Vagina (tissue), 2 donors: ENCODE results near the gene VWA5A. TPM values are rescaled to one million over a fixed set of nuclear protein-coding genes. Genes with fewer than 3 reads are reported as not detected.
A peak's percentile ranks its signal among the peaks of the same experiment; 100 is the strongest.

Experiments
- DNase-seq, 2 donors: peaks; one replicate each; pipeline ENCODE4 v3.0.0-alpha.2; 2017; ENCODE audit errors: extremely low spot score in 2 of 2
- H3K27ac ChIP-seq: fragments of 200-600 bp; sonication (generic); one replicate; pipeline ENCODE4 v1.5.1; 2019
- H3K27me3 ChIP-seq: fragments of 200-600 bp; sonication (generic); one replicate; pipeline ENCODE4 v1.5.1; 2019
- H3K36me3 ChIP-seq, 2 donors: fragments of 200-600 bp; sonication (generic); one replicate each; pipeline ENCODE4 v1.5.1; 2017 to 2019
- H3K4me1 ChIP-seq: fragments of 200-600 bp; sonication (generic); one replicate; pipeline ENCODE4 v1.5.1; 2019
- H3K4me3 ChIP-seq, 2 donors: fragments of 200-600 bp; sonication (generic); 1 replicate in 1 of 2; 2 replicates in 1 of 2; pipeline ENCODE4 v1.5.1; 2016 to 2019
- H3K9me3 ChIP-seq: fragments of 200-600 bp; sonication (generic); one replicate; pipeline ENCODE4 v1.5.1; 2019
- POLR2A ChIP-seq, 2 donors: fragments of 450-650 bp; IDR thresholded peaks; one replicate each; pipeline ENCODE4 v1.6.1; 2017; ENCODE audit warnings: antibody characterized with exemption in 2 of 2, mild to moderate bottlenecking in 2 of 2, moderate library complexity in 2 of 2
- POLR2AphosphoS5 ChIP-seq, 2 donors: sonication (generic); formaldehyde crosslinking; IDR thresholded peaks; one replicate each; pipeline ENCODE4 v1.9.0; 2017; ENCODE audit warnings: antibody characterized with exemption in 2 of 2, mild to moderate bottlenecking in 2 of 2, low read depth in 1 of 2; ENCODE audit not compliant: insufficient read depth in 1 of 2
- intact Hi-C: fragments of 100-400 bp; cut with DNase I; formaldehyde crosslinking; loops from one replicate; pipeline ENCODE4 v1.15.1; 2023
- total RNA-seq: library from RNA; depleted of rRNA; stranded (reverse); fragments of >200 nt; gene quantifications from one replicate; pipeline ENCODE4 v1.2.3, GENCODE V29; 2016
- TF ChIP-seq, protein P1 (sequence below), 3 experiments: fragments of 450-650 bp in 2 of 3; fragments of 200-600 bp in 1 of 3; sonication (generic) in 1 of 3; IDR thresholded peaks; one replicate each; pipeline ENCODE4 v1.5.1; 2017 to 2019; ENCODE audit warnings: antibody characterized with exemption in 3 of 3, mild to moderate bottlenecking in 2 of 3, moderate library complexity in 2 of 3

The VWA5A gene, protein sequence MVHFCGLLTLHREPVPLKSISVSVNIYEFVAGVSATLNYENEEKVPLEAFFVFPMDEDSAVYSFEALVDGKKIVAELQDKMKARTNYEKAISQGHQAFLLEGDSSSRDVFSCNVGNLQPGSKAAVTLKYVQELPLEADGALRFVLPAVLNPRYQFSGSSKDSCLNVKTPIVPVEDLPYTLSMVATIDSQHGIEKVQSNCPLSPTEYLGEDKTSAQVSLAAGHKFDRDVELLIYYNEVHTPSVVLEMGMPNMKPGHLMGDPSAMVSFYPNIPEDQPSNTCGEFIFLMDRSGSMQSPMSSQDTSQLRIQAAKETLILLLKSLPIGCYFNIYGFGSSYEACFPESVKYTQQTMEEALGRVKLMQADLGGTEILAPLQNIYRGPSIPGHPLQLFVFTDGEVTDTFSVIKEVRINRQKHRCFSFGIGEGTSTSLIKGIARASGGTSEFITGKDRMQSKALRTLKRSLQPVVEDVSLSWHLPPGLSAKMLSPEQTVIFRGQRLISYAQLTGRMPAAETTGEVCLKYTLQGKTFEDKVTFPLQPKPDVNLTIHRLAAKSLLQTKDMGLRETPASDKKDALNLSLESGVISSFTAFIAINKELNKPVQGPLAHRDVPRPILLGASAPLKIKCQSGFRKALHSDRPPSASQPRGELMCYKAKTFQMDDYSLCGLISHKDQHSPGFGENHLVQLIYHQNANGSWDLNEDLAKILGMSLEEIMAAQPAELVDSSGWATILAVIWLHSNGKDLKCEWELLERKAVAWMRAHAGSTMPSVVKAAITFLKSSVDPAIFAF
- total RNA-seq: 17.9 TPM

DNA sequence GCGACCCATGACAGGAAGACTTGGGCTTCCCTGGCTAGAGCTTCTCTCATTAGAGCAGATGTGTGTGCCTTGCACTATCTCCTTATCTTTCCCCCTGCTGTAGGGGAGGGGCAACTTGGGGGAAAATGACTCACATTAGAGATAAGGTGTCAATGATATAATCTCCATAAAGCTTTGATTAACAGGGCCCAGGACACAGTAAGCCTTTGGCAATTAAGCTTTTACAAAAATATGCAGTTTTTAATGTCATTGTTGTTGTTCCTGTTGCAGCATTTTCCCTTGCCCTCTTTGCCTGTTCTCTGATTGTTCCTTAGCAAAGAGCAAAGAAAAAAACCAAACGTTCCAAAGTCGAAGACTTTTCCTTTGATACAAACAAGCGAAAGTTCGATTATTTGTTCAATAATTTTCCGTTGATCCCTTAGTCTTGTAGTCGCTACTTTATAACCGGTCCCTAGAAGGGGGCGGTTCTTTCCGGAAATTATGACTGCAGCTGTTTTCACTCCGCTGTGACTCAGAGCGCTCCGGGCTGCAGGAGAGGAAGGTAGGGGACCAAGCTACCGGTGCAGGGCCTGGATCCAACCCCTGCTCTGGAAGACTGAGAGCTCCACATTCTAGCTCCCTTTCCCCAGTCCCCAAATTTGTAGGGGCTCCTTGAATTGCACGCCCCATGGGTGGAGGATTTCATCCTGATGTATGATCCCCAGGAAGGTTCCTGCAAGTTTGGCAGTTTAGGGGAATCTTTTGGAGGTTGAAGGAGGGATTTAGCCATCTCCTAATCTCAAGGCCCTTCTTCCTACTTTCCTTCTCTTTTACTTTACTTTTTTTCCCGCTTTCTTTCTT is at the start of gene VWA5A:
TSS of gene VWA5A (plus strand) at position 509 of the 840 bp plus-strand sequence. CDS start 2,062 bp downstream, outside the sequence.
- H3K27ac ChIP-seq: peak within 1 kb of the TSS; percentile 0
- peaks cover 0 to 12% of the 10 kb centered on the region in 2 donors for H3K36me3 ChIP-seq
- TF ChIP-seq POLR2AphosphoS5 (IDR thresholded peaks at IDR 0.05; ENCODE audit: insufficient read depth in 1 of 2, low read depth in 1 of 2): peak; percentile 31 to 61
- TF ChIP-seq, protein P1, sequence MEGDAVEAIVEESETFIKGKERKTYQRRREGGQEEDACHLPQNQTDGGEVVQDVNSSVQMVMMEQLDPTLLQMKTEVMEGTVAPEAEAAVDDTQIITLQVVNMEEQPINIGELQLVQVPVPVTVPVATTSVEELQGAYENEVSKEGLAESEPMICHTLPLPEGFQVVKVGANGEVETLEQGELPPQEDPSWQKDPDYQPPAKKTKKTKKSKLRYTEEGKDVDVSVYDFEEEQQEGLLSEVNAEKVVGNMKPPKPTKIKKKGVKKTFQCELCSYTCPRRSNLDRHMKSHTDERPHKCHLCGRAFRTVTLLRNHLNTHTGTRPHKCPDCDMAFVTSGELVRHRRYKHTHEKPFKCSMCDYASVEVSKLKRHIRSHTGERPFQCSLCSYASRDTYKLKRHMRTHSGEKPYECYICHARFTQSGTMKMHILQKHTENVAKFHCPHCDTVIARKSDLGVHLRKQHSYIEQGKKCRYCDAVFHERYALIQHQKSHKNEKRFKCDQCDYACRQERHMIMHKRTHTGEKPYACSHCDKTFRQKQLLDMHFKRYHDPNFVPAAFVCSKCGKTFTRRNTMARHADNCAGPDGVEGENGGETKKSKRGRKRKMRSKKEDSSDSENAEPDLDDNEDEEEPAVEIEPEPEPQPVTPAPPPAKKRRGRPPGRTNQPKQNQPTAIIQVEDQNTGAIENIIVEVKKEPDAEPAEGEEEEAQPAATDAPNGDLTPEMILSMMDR (IDR thresholded peaks at IDR 0.05): no peak
- TF ChIP-seq POLR2A (IDR thresholded peaks at IDR 0.05): peak in 1 of 2 donors; percentile 41
- no peaks in the 10 kb centered on the region for H3K27me3 ChIP-seq
- H3K4me1 ChIP-seq: peaks cover 19% of the 10 kb centered on the region
- no peaks in the 10 kb centered on the region for H3K9me3 ChIP-seq
- no peak for DNase-seq
- H3K4me3 ChIP-seq: peak within 1 kb of the TSS; percentile 56
- intact Hi-C loops: no loop called here

DNA sequence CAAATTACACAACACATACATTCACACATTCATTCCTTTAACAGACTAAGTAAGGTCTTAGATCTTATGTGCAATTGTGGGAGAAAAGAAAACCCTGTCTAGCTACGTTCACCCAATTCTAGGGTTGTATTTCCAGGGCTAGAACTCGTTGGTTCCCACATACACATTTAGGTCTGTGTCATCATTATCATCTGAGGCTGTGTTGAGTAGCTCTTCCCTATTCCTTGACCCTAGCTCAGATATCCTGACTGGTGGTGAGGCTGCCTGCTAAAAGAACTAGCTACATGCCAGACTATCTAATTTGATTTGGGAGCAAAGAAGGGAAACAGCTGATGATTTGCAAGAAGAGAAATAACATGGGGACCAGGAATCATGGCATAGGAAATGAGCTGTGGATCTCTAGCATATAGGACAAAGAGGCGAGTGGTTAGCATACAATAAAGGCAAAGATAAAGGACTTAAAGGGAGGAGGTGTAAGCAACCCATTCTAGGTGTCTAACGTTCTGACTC is 46.6 kb upstream of the VWA5A start:
- H3K4me3 ChIP-seq: no peak overlapping the region
- intact Hi-C loops: no loop called here
- H3K36me3 ChIP-seq: no peaks in the 10 kb centered on the region
- H3K27me3 ChIP-seq: peaks cover 3% of the 10 kb centered on the region
- no peaks in the 10 kb centered on the region for H3K4me1 ChIP-seq
- H3K27ac ChIP-seq: no peak overlapping the region
- H3K9me3 ChIP-seq: no peaks in the 10 kb centered on the region
- TF ChIP-seq, protein P1 (IDR thresholded peaks at IDR 0.05): no peak
- no peak for TF ChIP-seq POLR2A (IDR thresholded peaks at IDR 0.05)
- no peak for DNase-seq

DNA sequence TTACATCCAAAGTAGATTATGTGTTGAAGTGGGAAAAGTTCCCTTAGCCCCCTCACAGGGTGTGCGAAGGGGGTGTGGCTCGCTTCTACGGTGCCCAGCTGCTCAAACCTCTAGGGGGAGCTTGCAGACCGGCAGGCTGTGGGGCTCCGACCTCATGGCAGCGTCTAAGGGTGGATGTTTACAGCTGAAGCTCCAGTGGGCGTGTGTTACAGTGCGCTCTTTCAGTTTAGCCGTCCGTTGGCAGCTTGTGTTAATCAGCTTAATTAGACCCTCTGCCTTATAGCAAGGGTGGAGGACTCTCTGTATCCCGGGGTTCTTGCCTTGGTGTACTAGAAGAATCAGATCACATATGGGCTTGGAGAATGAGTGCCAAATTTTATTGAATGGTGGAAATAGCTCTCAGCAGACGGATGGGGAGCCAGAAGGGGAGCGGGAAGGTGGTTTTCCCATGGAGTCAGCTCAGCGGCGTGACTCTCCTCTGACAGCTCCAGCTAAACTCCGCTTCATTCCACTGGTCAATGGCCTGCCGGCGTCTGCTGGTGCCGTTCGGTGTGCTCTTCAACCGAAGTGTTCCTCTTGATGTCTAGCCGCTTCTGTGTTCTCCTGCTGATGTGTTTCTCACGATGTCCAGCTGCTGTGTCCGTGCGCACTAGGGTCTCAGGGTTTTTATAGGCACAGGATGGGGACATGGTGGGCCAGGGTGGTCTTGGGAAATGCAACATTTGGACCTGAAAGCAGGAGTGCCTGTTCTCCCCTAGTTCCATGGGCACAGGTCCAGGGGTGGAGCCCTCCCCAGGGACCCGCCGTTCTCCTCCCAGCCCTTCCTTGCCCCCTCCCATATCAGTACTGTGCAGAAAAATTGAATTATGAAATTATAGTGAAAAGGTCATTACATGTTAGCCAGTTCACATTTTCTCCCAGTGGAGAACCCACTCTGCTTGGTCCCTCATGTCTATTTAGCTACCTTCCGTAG is 45.5 kb upstream of the VWA5A start:
- no peak overlapping the region for H3K4me3 ChIP-seq
- intact Hi-C loops: no loop called here
- H3K27me3 ChIP-seq: peaks cover 3% of the 10 kb centered on the region
- no peak for TF ChIP-seq POLR2A (IDR thresholded peaks at IDR 0.05)
- TF ChIP-seq POLR2AphosphoS5 (IDR thresholded peaks at IDR 0.05; ENCODE audit: insufficient read depth in 1 of 2, low read depth in 1 of 2): no peak
- TF ChIP-seq, protein P1 (IDR thresholded peaks at IDR 0.05): no peak
- H3K4me1 ChIP-seq: no peaks in the 10 kb centered on the region
- no peaks in the 10 kb centered on the region for H3K9me3 ChIP-seq
- H3K36me3 ChIP-seq: no peaks in the 10 kb centered on the region
- no peak overlapping the region for H3K27ac ChIP-seq
- no peak for DNase-seq

DNA sequence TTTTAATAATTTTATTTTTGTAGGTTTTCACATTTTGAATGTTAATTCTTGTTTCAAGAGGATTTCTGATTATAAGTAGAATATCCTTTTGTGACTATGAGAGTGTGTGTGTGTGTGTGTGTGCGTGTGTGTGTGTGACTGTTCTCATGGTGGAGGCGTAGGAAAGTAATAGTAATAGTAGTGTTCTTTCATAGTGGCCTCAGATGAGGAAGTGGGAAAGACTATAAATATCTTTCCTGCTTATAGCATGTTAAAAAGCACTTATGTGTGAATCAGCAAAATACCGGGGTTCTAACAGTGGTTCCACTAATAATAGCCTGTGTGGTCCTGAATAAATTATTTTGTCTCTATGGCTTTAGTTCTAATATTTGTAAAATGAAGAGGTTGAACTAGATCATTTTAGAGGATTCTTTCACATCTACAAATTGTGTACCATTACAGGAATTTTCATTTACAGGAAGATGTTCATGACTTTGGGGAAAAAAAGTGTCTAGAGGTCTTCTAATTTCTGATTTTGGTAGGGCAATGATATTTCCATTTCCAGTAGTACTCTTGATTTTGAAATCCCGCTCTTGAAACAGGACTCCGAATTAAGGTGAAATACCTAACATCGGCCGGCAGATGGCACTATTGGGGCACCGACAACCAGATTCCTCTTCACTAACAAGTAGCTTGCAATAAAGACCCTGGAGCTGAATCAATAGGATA is 44.2 kb upstream of the VWA5A start:
- Histone ChIP-seq H3K27me3 (peaks cover 3% of the 10 kb centered on the region), H3K27ac (no peak overlapping the region), H3K4me3 (no peak overlapping the region), H3K36me3 (no peaks in the 10 kb centered on the region), H3K4me1 (peaks cover 3% of the 10 kb centered on the region), H3K9me3 (no peaks in the 10 kb centered on the region)
- intact Hi-C loops: no loop called here
- TF ChIP-seq, protein P1 (IDR thresholded peaks at IDR 0.05): peak in 1 of 3 experiments; percentile 39
- TF ChIP-seq POLR2A (IDR thresholded peaks at IDR 0.05): no peak
- no peak for DNase-seq
